Amniotic epithelial cell (primary cell): Measurements from ENCODE around the gene TMPRSS7.
"Not testable (repeated sequence)": the region's sequence is repeated elsewhere in the genome, so short reads cannot be mapped to it uniquely, and the experiment has no call there.

Source experiments
- DNase-seq: peaks from one replicate; pipeline ENCODE4 v3.0.0-alpha.2; 2010; ENCODE audit warnings: low read depth

TMPRSS7 gene

DNA sequence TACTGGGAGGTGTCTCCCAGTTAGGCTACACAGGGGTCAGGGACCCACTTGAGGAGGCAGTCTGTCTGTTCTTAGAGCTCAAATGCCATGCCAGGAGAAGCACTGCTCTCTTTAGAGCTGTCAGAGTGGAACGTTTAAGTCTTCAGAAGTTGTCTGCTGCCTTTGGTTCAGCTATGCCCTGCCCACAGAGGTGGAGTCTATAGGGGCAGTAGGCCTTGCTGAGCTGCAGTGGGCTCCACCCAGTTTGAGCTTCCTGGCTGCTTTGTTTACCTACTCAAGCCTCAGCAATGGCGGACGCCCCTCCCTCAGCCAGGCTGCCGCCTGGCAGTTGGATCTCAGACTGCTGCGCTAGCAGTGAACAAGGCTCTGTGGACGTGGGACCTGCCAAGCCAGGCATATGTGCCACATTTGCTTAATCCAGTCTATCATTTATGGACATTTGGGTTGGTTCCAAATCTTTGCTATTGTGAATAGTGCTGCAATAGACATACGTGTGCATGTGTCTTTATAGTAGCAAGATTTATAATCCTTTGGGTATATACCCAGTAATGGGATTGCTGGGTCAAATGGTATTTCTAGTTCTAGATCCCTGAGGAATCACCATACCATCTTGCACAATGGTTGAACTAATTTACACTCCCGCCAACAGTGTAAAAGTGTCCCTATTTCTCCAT, 38.0 kb downstream of the TMPRSS7 start:
- DNase-seq, result not testable (repeated sequence)

DNA sequence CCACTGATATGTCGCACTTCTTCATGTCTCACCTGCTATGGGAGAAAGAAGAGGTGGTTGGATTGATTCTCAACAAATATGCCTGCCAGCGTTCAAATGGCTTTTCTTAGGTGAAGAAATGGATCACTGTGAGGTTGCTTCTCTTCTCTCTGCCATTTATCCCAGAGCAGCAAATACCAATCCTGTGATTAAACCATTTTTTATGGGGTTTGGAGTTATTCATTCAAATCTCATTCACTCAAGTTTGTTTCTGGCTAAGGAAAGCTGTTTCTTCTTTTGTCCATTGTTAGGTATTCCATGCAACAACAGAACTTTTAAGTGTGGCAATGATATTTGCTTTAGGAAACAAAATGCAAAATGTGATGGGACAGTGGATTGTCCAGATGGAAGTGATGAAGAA, 39.5 kb downstream of the TMPRSS7 start:
- no peak for DNase-seq

DNA sequence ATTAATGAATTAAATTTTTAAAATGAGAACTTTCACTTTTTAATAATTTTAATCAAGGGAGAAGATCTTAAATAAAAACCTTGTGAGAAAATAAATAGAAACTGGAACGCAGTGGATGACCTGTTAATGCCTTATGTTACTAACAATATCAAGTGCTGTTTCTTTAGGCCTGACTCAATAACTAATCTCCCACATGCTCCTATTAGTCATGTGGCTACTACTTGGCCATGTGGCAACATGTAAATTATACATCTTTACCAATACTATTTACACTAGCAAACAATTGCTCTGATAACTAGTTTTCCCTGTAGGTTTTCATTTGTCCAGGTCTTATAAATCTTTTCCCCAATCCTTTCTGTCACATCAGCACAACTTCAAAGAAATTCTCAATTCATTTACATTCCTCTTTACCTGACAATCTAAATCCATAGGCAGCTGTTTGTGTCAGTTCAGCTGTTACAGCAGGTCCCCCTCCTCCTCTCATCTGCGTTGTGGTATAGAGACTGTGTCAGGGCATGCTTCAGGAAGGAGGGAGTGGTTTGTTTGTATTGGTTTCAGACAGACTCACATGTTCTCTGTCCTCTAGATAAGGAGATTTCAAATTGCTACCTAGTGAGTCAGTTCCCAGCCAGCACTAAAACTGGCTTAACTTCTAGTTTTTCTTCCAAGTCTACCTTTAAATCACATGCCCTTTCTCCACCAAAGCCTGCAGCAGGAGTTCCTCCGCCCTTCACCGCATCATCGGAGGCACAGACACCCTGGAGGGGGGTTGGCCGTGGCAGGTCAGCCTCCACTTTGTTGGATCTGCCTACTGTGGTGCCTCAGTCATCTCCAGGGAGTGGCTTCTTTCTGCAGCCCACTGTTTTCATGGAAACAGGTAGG, 40.3 kb downstream of the TMPRSS7 start:
- peak; percentile 98 for DNase-seq

DNA sequence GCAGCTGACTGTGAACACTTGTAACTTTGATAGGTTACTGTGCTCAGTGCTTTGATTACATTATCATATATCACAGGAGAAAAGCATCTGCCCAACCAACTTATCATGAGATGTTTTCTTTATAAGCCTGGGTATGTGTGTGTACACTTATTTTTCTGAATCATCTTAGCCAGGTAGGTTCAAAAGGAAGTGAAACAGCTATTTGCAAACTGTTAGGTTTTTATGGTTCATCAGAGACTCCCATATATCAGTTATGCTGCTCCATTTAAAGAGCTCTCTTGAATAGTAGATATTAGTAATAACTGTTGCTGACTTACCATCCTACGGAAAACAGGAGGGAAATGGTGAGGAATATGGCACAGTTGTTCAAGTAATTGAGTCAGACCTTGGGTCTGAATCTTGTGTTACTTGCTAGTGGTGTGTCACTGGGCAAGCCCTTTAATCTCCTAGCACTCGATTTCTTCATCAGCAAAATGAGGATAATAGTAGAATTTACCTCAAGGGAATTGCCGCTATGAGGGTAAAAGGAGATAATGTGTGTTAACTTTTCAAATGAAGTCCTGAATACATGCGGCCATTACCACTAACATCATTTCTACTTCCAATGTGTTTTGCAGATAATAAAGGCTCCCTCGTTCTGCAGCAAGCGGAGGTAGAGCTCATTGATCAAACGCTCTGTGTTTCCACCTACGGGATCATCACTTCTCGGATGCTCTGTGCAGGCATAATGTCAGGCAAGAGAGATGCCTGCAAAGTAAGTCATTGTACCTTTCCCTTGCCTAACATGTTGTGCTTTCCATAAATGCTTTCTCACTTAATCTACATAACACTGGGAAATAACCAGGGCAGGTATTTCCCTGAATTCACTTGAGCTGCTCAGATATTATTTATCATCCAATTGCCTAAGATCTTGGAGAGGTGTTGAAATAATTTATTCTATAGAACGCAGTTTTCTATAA, 43.9 kb downstream of the TMPRSS7 start:
- DNase-seq, result no peak

DNA sequence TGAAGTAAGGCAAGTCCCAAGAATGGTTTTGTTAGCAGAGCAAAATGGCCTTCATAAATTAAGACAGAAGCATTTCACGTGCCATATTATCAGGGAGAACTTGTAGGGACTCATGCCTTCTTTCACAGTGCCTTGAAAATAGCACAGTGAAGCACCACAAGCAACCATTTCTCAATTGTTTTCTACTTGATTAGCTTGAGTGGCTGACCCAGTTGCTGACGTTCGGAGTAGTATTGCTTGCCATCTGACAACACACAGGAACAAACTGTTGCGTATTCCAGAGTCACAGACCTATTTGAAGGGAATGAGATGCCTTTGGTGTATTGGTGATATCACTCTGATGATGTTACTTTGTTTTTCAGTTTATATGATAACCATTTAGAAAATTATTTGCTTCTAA, 48.7 kb downstream of the TMPRSS7 start:
- peak; percentile 21 for DNase-seq

DNA sequence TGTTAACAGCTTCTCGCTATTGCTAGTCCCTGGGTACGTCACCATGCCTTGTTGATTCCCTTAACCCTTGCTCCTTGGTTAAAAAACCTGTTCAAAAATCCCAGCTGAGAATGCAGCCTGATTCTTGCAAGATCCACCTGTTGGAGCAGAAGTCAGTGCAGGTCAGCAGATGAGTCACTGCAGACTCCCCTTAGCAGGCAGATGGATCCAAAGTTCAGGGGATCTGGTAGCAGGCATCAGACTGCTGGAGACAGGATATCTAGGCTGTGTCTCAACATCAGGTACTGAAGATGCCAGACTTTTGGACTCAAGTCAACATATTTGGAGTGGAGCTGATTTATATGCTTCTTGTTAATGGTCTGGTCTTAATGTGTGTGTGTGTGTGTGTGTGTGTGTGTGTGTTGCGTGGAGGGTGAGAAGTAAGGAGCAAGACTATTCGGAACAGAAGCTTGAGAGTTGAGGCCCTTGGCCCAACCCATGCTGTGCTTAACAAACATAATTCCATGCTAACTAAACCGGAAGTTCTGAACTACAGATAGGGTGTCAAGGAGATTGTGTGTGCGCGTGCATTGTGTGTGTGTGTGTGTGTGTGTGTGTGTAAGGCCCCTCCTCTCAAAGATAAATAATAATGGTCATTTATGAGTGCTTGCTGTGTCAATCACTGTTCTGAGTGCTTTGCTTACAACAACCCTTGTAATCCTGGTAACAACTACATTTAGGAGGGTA, 50.6 kb downstream of the TMPRSS7 start:
- DNase-seq, result peak; percentile 21

DNA sequence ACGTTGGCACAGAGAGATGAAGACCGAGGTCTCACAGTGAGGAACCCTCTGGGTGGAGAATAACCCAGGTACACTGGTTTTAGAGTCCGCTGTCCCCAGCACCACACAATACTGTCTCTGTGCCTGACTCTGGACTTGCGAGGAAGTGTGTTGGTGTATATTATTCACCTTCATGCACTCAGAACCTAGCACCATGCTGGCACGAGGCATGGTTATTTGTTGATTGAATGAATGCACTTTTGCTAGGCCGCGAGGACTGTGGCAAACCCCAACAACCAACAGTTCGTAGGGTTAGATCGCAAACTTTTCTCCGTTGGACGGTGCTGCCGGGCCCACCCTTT, 51.2 kb downstream of the TMPRSS7 start:
- DNase-seq, result no peak

DNA sequence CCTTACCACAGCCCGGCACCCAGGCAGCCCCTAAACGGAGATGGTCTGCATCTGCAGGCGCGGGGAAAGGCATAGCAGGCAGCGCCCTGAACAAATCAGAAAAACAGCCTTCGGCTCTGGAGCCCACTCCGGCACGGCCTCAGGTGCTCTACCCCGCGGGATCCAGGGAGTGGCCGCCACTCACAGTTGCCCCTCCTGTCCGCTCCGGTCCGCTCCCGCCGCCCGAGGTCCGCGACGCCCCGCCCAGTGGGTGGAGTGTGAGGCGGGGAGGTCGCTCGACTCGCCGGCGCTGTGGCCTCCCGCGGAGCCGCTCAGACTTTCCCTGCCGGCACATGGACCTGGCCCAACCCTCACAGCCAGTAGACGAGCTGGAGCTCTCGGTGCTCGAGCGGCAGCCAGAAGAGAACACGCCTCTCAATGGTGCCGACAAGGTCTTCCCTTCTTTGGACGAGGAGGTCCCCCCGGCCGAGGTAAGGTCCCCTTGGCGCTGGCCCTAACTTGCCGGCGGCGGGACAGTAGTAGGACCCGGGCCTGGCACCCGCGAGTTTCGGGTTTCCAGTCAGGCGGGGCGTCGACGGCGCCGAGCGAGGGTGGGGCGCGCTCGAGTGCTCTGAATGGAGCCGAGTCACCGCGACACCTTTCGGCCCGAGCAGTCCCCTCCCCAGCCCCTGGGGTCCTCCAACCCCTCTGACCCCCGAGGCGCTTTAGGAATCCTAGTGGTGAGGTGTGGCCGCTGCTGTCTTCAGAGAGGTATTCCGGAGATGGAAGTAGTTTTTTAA, 51.7 kb downstream of the TMPRSS7 start, which contains the start of gene C3orf52:
Gene C3orf52 (plus strand): TSS at position 314 of the 779 bp plus-strand sequence. CDS start 19 bp downstream, at position 333.
- peak; percentile 66 for DNase-seq

DNA sequence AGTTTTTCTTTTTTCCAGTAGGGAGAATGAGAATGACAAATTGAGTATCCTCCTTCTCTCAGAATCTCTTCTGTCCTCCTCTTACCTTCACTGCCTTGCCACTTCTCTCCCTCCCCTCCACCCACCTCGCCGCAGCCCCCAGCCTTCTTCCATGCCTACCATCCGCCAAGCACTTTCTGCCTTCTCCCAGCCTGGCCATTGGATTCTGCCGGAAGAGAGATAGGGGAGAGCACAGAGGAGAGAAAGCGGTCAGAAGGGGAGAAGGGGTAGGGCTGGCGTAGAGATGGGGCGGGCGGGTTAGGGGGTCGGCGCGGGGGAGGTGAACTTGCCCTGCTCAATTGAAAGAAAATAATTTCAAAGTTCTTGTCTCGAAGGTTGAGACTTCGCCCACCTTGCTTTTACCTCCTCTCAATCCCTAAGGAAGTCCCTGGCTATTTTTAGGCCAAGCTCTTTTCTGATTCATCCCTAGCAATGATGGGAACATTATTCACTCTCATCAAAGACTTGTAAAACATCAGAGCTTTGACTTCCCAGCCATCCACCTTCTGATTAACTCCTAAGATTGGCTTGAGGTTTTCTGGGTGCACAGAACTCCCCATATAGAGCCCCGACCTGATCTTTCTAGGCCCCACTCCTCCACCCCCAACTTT, 52.5 kb downstream of the TMPRSS7 start:
- peak; percentile 54 for DNase-seq

DNA sequence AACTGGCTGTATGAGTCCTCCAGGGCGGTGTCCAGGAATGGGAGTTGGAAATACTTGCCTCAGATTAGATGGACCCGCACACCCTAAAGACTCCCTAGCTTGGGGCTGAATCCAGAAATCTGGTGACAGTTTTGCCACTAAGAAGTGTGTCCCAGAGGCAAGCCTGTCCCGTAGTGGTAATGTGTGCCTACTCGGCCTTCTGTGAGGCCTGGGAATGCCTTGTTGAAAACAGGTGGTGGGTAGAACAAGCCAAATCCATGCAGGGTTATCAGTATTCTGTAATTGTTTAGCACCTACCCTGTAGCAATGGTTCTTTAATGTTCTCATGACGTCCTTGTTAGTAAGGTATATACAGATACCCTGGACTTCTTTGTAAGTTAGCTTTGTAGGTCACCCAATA, 53.2 kb downstream of the TMPRSS7 start:
- no peak for DNase-seq

DNA sequence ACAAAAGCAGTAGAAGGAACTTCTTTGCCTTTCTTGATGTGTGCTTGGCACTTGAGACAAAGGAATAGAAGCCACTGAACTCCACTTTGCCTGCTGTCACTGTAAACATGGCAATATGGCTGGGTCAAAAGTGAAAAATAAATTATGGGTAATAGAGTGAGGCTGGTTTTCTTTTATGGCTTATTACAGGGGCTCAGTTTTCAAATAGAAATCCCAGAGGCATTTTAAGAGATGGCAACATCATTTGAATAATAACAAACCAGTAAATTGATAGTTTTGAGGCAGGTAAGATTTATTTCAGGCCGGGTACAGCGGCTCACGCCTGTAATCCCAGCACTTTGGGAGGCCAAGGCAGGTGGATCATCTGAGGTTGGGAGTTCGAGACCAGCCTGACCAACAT, 54.4 kb downstream of the TMPRSS7 start:
- DNase-seq, result no peak

DNA sequence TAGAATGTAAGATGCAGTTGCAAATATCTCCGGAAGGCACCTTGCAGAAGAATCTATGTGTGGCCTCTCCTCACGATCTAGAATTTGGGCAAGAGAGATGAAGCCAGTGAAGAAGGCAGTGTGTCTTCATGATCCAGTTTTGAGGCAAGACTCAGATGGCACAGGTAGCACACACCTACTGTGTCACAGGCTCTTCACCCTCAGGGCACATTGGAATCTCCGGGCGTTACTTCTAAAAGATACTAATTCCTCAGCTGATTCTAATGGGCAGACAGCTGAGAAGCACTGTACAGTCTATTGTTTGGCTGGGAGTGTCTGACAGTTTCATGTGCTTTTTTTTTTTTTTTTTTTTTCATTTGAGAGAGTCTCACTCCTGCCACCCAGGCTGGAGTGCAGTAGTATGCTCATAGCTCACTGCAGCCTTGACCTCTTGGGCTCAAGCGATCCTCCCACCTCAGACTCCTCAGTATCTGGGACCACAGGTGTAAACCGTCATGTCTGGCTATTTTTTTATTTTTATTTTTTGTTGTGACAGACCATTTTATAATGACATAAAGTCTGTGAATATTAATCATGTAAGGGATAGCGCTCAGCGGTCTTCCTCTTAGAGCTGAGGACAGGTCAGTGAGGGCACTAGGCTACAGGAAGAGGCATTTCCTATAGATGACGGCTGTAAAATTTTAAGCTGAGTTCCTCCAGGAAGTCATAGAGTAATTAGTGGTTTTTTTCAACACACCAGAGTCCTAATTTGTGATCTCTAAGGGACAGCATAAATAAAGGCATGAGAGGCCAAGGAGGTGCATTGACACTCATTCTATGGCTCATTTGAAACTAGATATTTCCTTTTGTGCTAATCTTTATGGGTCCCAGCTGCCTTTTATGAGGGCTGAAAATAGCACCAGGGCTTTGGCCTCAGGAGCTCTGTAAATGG, 55.7 kb downstream of the TMPRSS7 start:
- no peak for DNase-seq

DNA sequence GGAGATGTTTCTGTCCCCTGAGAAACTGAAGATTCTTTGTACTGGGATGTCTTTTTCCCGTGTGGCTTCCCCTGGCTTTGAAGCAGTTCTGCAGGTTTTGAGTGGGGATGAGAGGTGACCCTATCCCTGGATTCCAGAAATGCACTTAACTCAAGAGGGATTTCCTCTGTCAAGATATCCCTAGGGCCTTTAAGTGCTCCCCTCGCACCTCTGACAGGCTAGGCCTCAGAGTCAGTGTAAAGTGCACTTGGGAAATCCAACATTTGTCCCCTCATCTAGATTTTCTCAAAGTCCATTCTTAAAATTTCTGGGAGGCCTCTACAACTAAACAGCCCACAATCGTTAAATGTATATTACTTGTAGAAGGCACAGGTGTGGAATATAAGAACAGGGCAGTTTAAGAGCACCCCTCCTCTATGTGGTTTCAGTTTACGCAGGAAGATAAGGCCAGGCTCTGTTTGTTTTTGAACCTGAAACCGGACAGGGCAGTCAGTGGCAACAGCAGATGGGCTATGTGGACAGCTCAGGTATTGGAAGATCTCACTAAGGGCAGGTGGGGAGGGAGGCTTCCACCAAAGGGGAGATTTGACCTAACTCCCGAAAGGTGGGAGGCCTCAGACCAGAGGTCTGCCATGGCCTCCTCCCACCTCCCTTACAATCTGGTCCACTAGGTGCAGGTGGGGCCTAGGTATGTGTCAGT, 56.5 kb downstream of the TMPRSS7 start:
- no peak for DNase-seq

DNA sequence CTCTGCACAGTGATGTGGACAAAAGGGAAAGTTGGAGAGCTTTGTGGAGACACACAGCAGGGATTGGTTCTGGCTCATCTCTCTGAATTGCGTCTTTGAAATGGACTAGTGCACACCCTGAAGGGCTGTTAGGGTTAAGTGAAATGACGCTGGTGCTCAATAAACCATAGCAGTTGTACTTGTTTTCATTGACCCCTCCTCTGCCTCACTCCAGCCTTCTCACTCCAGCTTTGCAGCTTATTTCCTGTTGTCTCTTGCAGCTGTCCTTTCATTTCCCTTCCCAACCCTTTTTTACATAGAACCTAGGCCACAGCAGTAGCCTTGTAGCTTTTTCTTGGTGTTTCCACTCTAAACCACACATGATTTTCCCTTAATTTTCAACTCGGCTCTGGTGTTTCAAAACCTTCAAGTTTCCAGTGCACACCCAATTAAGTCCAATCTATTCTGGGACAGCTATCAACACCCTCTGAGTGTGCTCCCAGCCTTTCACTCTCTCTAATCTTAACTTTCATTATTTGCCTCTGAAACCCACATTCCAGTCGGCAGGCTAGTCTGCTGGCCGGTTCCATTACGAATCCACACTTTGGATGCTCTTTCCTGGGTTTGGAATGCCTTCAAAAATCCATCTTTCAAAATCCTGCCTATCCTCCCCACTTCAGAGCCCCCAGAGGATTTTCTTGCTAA, 58.1 kb downstream of the TMPRSS7 start:
- no peak for DNase-seq

DNA sequence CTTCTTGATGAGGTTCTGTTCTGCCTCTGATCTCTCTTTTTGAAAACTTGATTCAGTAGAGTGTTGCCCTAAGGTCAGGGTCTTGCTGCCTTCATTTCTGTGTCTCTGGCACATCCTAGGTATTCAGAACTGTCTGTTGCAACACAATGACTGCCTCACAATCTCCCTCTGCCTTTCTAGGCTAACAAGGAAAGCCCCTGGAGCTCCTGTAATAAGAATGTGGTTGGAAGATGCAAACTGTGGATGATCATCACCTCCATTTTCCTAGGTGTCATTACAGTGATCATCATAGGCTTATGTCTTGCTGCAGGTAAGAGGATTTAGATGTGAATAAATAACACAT, 58.6 kb downstream of the TMPRSS7 start:
- DNase-seq, result peak; percentile 63

DNA sequence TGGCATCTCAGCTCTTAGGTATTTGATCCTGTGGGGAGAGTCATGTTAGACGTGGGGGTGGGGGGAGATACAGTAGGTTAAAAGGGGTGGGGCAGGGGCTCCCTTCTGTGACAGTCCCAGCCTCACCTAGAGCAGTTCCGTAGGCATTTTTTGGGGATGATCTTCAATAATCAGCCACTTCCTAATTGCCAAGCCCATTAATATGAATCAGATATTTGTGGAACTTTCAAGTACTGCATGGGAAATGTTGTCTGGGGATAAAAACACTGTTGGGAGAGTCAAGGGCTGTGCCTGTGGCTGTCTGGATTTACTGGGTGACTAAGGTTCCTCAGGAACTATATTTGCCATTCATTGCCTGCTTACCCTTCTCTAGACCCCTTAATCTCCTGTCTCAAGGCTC, 61.2 kb downstream of the TMPRSS7 start:
- DNase-seq, result no peak

DNA sequence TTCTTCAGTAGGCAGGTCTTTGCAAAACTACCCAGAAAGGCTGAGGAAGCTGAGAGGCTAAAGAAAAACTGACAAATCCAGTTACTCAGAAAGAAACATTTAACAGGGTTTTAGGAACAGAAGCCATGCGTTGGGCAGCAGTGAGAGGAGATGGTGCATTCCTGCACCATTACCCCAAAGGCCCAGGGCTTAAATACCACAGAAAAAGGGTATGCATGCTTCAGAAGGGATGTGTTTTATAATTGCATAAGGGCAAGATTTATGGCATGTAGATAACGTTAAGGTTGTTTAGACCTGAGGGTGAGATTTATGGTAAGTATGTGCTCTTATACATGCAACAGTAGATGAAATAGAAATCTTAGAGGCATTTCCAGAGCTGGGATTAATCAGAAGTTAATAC, 61.6 kb downstream of the TMPRSS7 start:
- peak; percentile 97 for DNase-seq

DNA sequence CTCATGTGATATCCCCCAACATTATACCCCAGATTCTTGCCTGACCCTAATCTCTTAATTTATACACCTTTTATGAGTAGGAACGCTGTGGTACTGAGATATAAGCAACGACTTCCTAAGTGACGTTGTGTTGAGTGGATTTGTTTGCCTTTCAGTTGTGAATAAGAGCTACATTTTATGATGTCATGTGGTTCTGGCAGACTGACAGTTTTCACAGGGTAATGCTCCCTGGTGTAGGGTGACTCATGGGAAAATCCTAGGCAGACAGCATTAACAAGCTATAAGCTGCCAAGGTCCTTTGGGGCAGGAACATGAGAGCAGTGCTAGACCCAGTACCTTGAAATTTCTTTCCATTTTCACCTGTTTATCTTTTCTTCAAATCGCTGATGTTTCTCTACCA, 62.8 kb downstream of the TMPRSS7 start:
- peak; percentile 99 for DNase-seq
